ENCODE measurements around the gene CXCL1. TPM values are rescaled to one million over a fixed set of nuclear protein-coding genes. Genes with fewer than 3 reads are reported as not detected.
"Not testable (repeated sequence)": the region's sequence is repeated elsewhere in the genome, so short reads cannot be mapped to it uniquely, and the experiment has no call there.

The CXCL1 gene
- total RNA-seq, 1 experiment from 2014 or later, result 49.3 TPM

GRCh38 chr4:73897380-73898136 lies 28.4 kb downstream of the CXCL1 start:
- H3K4me1 Mint-ChIP-seq (ENCODE audit: insufficient read depth, unreplicated experiment), result peaks cover 51% of the 10 kb centered on the region
- DNase-seq (ENCODE audit: unreplicated experiment), result peak; percentile 62

GRCh38 chr4:73899338-73899737 lies 30.1 kb downstream of the CXCL1 start:
- DNase-seq (ENCODE audit: unreplicated experiment); H3K36me3 Mint-ChIP-seq (ENCODE audit: insufficient read depth, unreplicated experiment); H3K9me3 Mint-ChIP-seq (ENCODE audit: unreplicated experiment); H3K27ac Mint-ChIP-seq (ENCODE audit: low read depth, unreplicated experiment); intact Hi-C loops (cut with micrococcal nuclease); H3K27me3 Mint-ChIP-seq (ENCODE audit: insufficient read depth, unreplicated experiment); H3K4me3 Mint-ChIP-seq (ENCODE audit: unreplicated experiment); BruUV-seq (replicated peaks): not testable (repeated sequence)
- CTCF ChIA-PET, result interaction anchor here (1.2 kb wide), 1 partner anchor 8 kb away, joined by 3 read pairs; no protein-coding TSS in a partner anchor
- POLR2A ChIA-PET, result interaction anchor here (0.9 to 1.0 kb wide), 4 partner anchors 8 to 210 kb away, joined by 3 to 4 read pairs (median 4); no protein-coding TSS in a partner anchor
- H3K4me1 Mint-ChIP-seq (ENCODE audit: insufficient read depth, unreplicated experiment), result peaks cover 44% of the 10 kb centered on the region

More at GRCh38 chr4:73897380-73898136, 28.4 kb downstream of the CXCL1 start:
- Mint-ChIP-seq H3K27ac (ENCODE audit: low read depth, unreplicated experiment) (peak overlapping the region; percentile 42), H3K36me3 (ENCODE audit: insufficient read depth, unreplicated experiment) (no peaks in the 10 kb centered on the region), H3K9me3 (ENCODE audit: unreplicated experiment) (no peaks in the 10 kb centered on the region), H3K27me3 (ENCODE audit: insufficient read depth, unreplicated experiment) (no peaks in the 10 kb centered on the region), H3K4me3 (ENCODE audit: unreplicated experiment) (no peak overlapping the region)
- CTCF ChIA-PET, result interaction anchor here (0.6 to 1.2 kb wide), 4 partner anchors 18 to 584 kb away, joined by 3 to 4 read pairs (median 4); no protein-coding TSS in a partner anchor
- POLR2A ChIA-PET, result interaction anchor here (0.7 to 1.6 kb wide), 4 partner anchors 9 to 201 kb away, joined by 3 to 5 read pairs (median 4); partner anchors contain the start of gene CXCL2
- intact Hi-C loops (cut with micrococcal nuclease), result no loop called here
- no peak for TF ChIP-seq CTCF (IDR thresholded peaks at IDR 0.05; ENCODE audit: unreplicated experiment)
- no TSS peak for BruUV-seq (replicated peaks)

- TF ChIP-seq CTCF (IDR thresholded peaks at IDR 0.05; ENCODE audit: unreplicated experiment), result no peak
- ChIA-PET CTCF (interaction anchor here (2.0 kb wide), 1 partner anchor 33 kb away, joined by 5 read pairs; no protein-coding TSS in a partner anchor), POLR2A (interaction anchor here (0.6 to 1.4 kb wide), 4 partner anchors 9 to 138 kb away, joined by 3 to 5 read pairs (median 4); no protein-coding TSS in a partner anchor)
- Mint-ChIP-seq H3K4me1 (ENCODE audit: insufficient read depth, unreplicated experiment) (peaks cover 28% of the 10 kb centered on the region), H3K9me3 (ENCODE audit: unreplicated experiment) (no peaks in the 10 kb centered on the region), H3K4me3 (ENCODE audit: unreplicated experiment) (no peak overlapping the region), H3K36me3 (ENCODE audit: insufficient read depth, unreplicated experiment) (no peaks in the 10 kb centered on the region), H3K27ac (ENCODE audit: low read depth, unreplicated experiment) (peak overlapping the region; percentile 23), H3K27me3 (ENCODE audit: insufficient read depth, unreplicated experiment) (no peaks in the 10 kb centered on the region)
- peak; percentile 31 for DNase-seq (ENCODE audit: unreplicated experiment)
- intact Hi-C loops (cut with micrococcal nuclease), result no loop called here
- BruUV-seq (replicated peaks), result no TSS peak
Observed at GRCh38 chr4:73901031-73901430, 31.8 kb downstream of the CXCL1 start.

GRCh38 chr4:73902038-73902637 lies 32.9 kb downstream of the CXCL1 start:
- H3K4me3 Mint-ChIP-seq (ENCODE audit: unreplicated experiment), result no peak overlapping the region
- no peak for DNase-seq (ENCODE audit: unreplicated experiment)
- H3K4me1 Mint-ChIP-seq (ENCODE audit: insufficient read depth, unreplicated experiment), result peaks cover 26% of the 10 kb centered on the region
- peak overlapping the region; percentile 79 for H3K27ac Mint-ChIP-seq (ENCODE audit: low read depth, unreplicated experiment)
- intact Hi-C loops (cut with micrococcal nuclease), result no loop called here
- ChIA-PET CTCF (interaction anchor here (0.6 to 2.0 kb wide), 4 partner anchors 19 to 236 kb away, joined by 3 to 5 read pairs (median 3); no protein-coding TSS in a partner anchor), POLR2A (interaction anchor here (0.6 to 1.6 kb wide), 6 partner anchors 11 to 255 kb away, joined by 3 to 5 read pairs (median 3); no protein-coding TSS in a partner anchor)
- H3K9me3 Mint-ChIP-seq (ENCODE audit: unreplicated experiment), result no peaks in the 10 kb centered on the region
- H3K36me3 Mint-ChIP-seq (ENCODE audit: insufficient read depth, unreplicated experiment), result no peaks in the 10 kb centered on the region
- BruUV-seq (replicated peaks), result no TSS peak
- no peaks in the 10 kb centered on the region for H3K27me3 Mint-ChIP-seq (ENCODE audit: insufficient read depth, unreplicated experiment)
- no peak for TF ChIP-seq CTCF (IDR thresholded peaks at IDR 0.05; ENCODE audit: unreplicated experiment)
